ENCODE data around the gene CORO1C. TPM values are rescaled to one million over a fixed set of nuclear protein-coding genes. Genes with fewer than 3 reads are reported as not detected.

The CORO1C gene
- polyA plus RNA-seq, 2 of the 4 experiments (the other 2 are of a cell fraction): 166 to 245 TPM

DNA sequence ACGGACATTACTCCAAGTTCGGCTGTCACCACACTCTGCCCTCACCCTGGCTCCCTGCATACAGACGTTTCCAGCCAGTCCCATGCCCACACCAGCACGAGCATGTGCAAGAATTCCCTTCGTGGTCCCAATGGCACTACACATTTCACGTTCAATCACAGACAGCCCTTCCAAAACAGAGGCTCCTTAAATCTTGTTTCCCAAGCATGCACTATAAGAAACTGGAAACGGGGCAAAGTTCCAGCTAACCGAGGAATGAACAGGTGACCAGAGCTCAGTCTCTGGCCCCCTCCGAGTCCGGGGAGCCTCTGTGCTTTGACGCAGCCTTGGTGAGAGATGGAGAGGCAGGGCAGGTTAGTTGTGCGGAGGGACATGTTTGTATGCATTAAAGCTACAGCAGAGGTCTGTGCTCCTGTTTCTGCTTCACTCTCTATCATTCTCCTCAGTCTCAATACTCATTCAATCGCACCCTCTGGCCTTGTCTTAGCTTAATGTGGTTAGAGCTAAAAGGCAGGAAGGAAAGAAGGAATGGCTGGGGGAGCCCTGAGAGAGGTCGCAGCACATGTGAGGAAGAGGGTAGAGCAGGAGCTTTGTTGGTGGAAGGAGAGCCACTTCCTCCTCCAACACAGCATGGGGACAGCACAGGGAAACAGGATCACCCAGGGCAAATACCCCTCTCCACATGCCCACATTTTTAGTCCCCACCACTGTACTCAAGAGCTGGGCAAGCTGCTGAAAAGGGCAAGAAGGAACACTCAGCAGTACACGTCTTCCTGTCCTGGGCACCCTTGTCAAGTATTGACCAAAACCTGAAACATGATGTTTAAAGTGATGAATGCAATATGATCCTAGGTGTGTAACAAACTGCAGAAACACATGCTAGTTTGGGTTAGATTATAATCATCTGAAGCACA is 85.4 kb downstream of the CORO1C start:
- 90% methylated on average over 15 of the region's 15 CpGs for WGBS (ENCODE audit: missing lambda C conversion rate)
- CTCF ChIA-PET: interaction anchor here (1.1 to 3.5 kb wide), 7 partner anchors 9 to 305 kb away, joined by 4 to 16 read pairs (median 6); no protein-coding TSS in a partner anchor
- H3K4me1 ChIP-seq: peaks cover 42% of the 10 kb centered on the region

DNA sequence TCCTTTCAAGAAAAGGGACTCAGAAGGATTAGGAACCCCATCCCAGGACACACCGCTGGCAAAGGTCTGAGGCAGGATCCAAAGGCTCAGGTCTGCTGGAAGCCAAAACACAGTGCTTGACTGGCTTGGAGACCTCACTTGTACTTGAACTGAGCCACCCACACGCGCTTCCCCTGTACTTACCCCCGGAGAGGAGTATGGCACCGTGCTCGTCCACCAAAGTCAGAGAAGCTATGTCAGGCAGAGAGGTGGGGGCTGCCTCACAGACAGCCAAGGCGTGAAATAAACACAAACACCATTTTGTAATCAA is 86.6 kb downstream of the CORO1C start:
- FAIRE-seq (no peak), DNase-seq (ENCODE audit: low read depth in 1 of 2, low spot score in 1 of 2) (no peak), ATAC-seq (no peak)
- H3K4me1 ChIP-seq: peaks cover 31% of the 10 kb centered on the region
- ChIA-PET CTCF (interaction anchor here (1.2 to 3.5 kb wide), 4 partner anchors 20 to 160 kb away, joined by 3 to 16 read pairs (median 6); no protein-coding TSS in a partner anchor), POLR2A (no interaction called here)
- WGBS (ENCODE audit: missing lambda C conversion rate): 95% methylated on average over 7 of the region's 7 CpGs
- H3K9me3 ChIP-seq: no peaks in the 10 kb centered on the region
- TF ChIP-seq, protein P1, sequence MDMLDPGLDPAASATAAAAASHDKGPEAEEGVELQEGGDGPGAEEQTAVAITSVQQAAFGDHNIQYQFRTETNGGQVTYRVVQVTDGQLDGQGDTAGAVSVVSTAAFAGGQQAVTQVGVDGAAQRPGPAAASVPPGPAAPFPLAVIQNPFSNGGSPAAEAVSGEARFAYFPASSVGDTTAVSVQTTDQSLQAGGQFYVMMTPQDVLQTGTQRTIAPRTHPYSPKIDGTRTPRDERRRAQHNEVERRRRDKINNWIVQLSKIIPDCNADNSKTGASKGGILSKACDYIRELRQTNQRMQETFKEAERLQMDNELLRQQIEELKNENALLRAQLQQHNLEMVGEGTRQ (IDR thresholded peaks at IDR 0.05): no peak
- TF ChIP-seq, protein P2, sequence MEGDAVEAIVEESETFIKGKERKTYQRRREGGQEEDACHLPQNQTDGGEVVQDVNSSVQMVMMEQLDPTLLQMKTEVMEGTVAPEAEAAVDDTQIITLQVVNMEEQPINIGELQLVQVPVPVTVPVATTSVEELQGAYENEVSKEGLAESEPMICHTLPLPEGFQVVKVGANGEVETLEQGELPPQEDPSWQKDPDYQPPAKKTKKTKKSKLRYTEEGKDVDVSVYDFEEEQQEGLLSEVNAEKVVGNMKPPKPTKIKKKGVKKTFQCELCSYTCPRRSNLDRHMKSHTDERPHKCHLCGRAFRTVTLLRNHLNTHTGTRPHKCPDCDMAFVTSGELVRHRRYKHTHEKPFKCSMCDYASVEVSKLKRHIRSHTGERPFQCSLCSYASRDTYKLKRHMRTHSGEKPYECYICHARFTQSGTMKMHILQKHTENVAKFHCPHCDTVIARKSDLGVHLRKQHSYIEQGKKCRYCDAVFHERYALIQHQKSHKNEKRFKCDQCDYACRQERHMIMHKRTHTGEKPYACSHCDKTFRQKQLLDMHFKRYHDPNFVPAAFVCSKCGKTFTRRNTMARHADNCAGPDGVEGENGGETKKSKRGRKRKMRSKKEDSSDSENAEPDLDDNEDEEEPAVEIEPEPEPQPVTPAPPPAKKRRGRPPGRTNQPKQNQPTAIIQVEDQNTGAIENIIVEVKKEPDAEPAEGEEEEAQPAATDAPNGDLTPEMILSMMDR (IDR thresholded peaks at IDR 0.05): no peak
- TF ChIP-seq JUNB (IDR thresholded peaks at IDR 0.05): no peak
- no peak for TF ChIP-seq HOXB13 (CRISPR knock-in tag; IDR thresholded peaks at IDR 0.05; ENCODE audit: low read depth)
- no peak for TF ChIP-seq ZSCAN20 (CRISPR knock-in tag; IDR thresholded peaks at IDR 0.05)
- no peak for TF ChIP-seq KDM1A (IDR thresholded peaks at IDR 0.05; ENCODE audit: low read depth)
- TF ChIP-seq, protein P3, sequence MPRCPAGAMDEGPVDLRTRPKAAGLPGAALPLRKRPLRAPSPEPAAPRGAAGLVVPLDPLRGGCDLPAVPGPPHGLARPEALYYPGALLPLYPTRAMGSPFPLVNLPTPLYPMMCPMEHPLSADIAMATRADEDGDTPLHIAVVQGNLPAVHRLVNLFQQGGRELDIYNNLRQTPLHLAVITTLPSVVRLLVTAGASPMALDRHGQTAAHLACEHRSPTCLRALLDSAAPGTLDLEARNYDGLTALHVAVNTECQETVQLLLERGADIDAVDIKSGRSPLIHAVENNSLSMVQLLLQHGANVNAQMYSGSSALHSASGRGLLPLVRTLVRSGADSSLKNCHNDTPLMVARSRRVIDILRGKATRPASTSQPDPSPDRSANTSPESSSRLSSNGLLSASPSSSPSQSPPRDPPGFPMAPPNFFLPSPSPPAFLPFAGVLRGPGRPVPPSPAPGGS (IDR thresholded peaks at IDR 0.05): no peak
- TF ChIP-seq MAZ (IDR thresholded peaks at IDR 0.05; ENCODE audit: borderline replicate concordance, low read depth, low read length): no peak
- TF ChIP-seq CHD4 (IDR thresholded peaks at IDR 0.05; ENCODE audit: borderline replicate concordance): no peak
- TF ChIP-seq, protein P4, sequence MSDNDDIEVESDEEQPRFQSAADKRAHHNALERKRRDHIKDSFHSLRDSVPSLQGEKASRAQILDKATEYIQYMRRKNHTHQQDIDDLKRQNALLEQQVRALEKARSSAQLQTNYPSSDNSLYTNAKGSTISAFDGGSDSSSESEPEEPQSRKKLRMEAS (IDR thresholded peaks at IDR 0.05): no peak
- no peak for TF ChIP-seq ZC3H11A (IDR thresholded peaks at IDR 0.05)
- TF ChIP-seq, protein P5, sequence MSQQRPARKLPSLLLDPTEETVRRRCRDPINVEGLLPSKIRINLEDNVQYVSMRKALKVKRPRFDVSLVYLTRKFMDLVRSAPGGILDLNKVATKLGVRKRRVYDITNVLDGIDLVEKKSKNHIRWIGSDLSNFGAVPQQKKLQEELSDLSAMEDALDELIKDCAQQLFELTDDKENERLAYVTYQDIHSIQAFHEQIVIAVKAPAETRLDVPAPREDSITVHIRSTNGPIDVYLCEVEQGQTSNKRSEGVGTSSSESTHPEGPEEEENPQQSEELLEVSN (IDR thresholded peaks at IDR 0.05; ENCODE audit: borderline replicate concordance, low read depth): no peak
- H3K4me2 ChIP-seq: peak overlapping the region; percentile 63
- H3K4me3 ChIP-seq: no peak overlapping the region
- H3K27ac ChIP-seq: peak overlapping the region; percentile 29 to 74; a peak in 5 of 6 replicates

More for the DNA sequence above, 85.4 kb downstream of the CORO1C start:
- ATAC-seq: no peak
- H3K9me3 ChIP-seq: no peaks in the 10 kb centered on the region
- no peak for DNase-seq (ENCODE audit: low read depth in 1 of 2, low spot score in 1 of 2)
- FAIRE-seq: no peak
- POLR2A ChIA-PET: no interaction called here
- H3K27ac ChIP-seq: no peak overlapping the region
- TF ChIP-seq SREBF2 (IDR thresholded peaks at IDR 0.05) (no peak), FOSL2 (IDR thresholded peaks at IDR 0.05) (no peak), FOSL2 (CRISPR knock-in tag; IDR thresholded peaks at IDR 0.05) (no peak), POLR2A (IDR thresholded peaks at IDR 0.05; ENCODE audit: low read length) (no peak), HOXA7 (CRISPR knock-in tag; IDR thresholded peaks at IDR 0.05) (no peak), CHD4 (IDR thresholded peaks at IDR 0.05; ENCODE audit: borderline replicate concordance) (no peak), POLR2AphosphoS2 (conservative IDR thresholded peaks at IDR 0.05; ENCODE audit: low read length) (no peak; the same call in 1 of the 2 replicates), GATA3 (IDR thresholded peaks at IDR 0.05; ENCODE audit: borderline replicate concordance) (no peak), ZC3H11A (IDR thresholded peaks at IDR 0.05) (no peak), NR3C1 (IDR thresholded peaks at IDR 0.05) (no peak), CBX8 (IDR thresholded peaks at IDR 0.05) (no peak), EHMT2 (IDR thresholded peaks at IDR 0.05; ENCODE audit: low read depth) (no peak), RARB (CRISPR knock-in tag; IDR thresholded peaks at IDR 0.05) (no peak), MAZ (IDR thresholded peaks at IDR 0.05; ENCODE audit: borderline replicate concordance, low read depth, low read length) (no peak), FOSB (CRISPR knock-in tag; IDR thresholded peaks at IDR 0.05) (no peak), JUNB (IDR thresholded peaks at IDR 0.05) (no peak), EHF (CRISPR knock-in tag; IDR thresholded peaks at IDR 0.05) (no peak), RCOR1 (IDR thresholded peaks at IDR 0.05; ENCODE audit: low read depth, low read length) (no peak), KDM1A (IDR thresholded peaks at IDR 0.05; ENCODE audit: low read depth) (no peak)
- TF ChIP-seq, protein P5 (IDR thresholded peaks at IDR 0.05; ENCODE audit: borderline replicate concordance, low read depth): no peak
- TF ChIP-seq, protein P6, sequence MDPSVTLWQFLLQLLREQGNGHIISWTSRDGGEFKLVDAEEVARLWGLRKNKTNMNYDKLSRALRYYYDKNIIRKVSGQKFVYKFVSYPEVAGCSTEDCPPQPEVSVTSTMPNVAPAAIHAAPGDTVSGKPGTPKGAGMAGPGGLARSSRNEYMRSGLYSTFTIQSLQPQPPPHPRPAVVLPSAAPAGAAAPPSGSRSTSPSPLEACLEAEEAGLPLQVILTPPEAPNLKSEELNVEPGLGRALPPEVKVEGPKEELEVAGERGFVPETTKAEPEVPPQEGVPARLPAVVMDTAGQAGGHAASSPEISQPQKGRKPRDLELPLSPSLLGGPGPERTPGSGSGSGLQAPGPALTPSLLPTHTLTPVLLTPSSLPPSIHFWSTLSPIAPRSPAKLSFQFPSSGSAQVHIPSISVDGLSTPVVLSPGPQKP (IDR thresholded peaks at IDR 0.05; ENCODE audit: low read depth, low read length): no peak
- H3K4me2 ChIP-seq: no peak overlapping the region
- H3K4me3 ChIP-seq: no peak overlapping the region
